Tibial artery (tissue), 4 donors: Measurements from ENCODE around the gene ADH5.
"Not testable (repeated sequence)": the region's sequence is repeated elsewhere in the genome, so short reads cannot be mapped to it uniquely, and the experiment has no call there.

Source experiments
- DNase-seq, 2 donors: peaks; one replicate each; pipeline ENCODE4 v3.0.0-alpha.2; 2019
- H3K27ac ChIP-seq, 2 donors: fragments of 200-600 bp; sonication (generic) in 1 of 2; 1 replicate in 1 of 2; 2 replicates in 1 of 2; pipeline ENCODE4 v1.5.1; 2018 to 2019; ENCODE audit warnings: mild to moderate bottlenecking in 1 of 2
- H3K27me3 ChIP-seq, 2 donors: fragments of 200-600 bp; sonication (generic) in 1 of 2; one replicate each; pipeline versions ENCODE4 v1.5.1 to v1.6.0; 2016 to 2019
- H3K36me3 ChIP-seq, 3 donors: fragments of 200-600 bp; sonication (generic) in 2 of 3; one replicate each; pipeline ENCODE4 v1.5.1; 2016 to 2019; ENCODE audit warnings: mild to moderate bottlenecking in 2 of 3
- H3K4me1 ChIP-seq, 4 donors: fragments of 200-600 bp; sonication (generic) in 2 of 4; 1 replicate in 3 of 4; 2 replicates in 1 of 4; pipeline ENCODE4 v1.5.1; 2016 to 2019
- H3K4me3 ChIP-seq, 2 donors: fragments of 200-600 bp; sonication (generic) in 1 of 2; 1 replicate in 1 of 2; 2 replicates in 1 of 2; pipeline ENCODE4 v1.5.1; 2018 to 2019; ENCODE audit warnings: mild to moderate bottlenecking in 2 of 2
- H3K9me3 ChIP-seq, 3 donors: fragments of 200-600 bp; sonication (generic) in 1 of 3; one replicate each; pipeline ENCODE4 v1.5.1; 2016 to 2019
- intact Hi-C: fragments of 100-400 bp; cut with DNase I; formaldehyde crosslinking; loops from one replicate; pipeline ENCODE4 v1.15.0; 2023; ENCODE audit warnings: low total_unique reads
- TF ChIP-seq, protein P1 (sequence below), 2 experiments: fragments of 200-600 bp in 1 of 2; fragments of 450-650 bp in 1 of 2; IDR thresholded peaks; one replicate each; pipeline ENCODE4 v1.5.1; 2017 to 2019; ENCODE audit warnings: antibody characterized with exemption in 2 of 2, mild to moderate bottlenecking in 1 of 2, moderate library complexity in 1 of 2

ADH5 gene

DNA sequence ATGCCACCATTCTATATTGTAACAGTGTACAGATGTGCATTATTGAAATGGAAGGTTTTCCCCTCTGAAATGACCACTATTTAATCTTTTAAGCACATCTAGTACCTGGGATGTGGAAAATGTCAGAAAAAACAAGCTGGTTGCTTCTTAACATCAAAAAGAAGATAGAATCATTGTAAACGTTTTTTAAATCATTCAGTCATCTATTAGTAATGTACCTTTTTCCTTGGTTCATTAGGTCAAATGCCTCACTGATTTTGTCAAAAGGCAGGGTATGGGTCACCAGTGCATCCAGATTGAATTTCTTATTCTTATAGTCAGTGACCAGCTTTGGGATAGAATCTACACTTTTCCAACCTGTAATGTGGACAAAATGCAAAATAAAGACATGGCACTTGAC lies 37.8 kb upstream of the ADH5 start:
- no peaks in the 10 kb centered on the region for H3K36me3 ChIP-seq
- intact Hi-C loops = no loop called here

DNA sequence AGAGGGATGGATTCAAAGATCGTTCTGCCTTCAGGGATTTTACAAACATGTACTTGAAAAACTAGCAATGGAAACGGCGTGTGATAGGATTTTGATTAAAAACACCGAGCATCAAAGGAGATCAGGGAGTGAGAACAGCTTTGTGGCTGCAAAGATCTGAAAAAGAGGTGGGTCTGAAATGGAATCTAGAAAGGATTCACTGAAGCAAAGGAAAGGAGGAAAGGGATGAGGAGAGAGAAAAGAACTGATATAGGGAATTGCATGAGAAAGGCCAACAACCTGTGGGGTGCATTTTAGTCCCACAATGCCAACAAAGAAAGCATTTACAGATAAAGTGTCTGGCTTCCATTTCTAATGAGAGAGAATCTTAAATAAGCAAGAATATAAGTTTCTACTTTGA lies 32.4 kb upstream of the ADH5 start:
- H3K27ac ChIP-seq = no peak overlapping the region
- intact Hi-C loops = no loop called here
- H3K4me1 ChIP-seq = peaks cover 0 to 14% (median 0%) of the 10 kb centered on the region in 4 donors
- H3K4me3 ChIP-seq = no peak overlapping the region
- no peaks in the 10 kb centered on the region for H3K36me3 ChIP-seq
- H3K27me3 ChIP-seq = no peaks in the 10 kb centered on the region
- DNase-seq = no peak
- TF ChIP-seq, protein P1, sequence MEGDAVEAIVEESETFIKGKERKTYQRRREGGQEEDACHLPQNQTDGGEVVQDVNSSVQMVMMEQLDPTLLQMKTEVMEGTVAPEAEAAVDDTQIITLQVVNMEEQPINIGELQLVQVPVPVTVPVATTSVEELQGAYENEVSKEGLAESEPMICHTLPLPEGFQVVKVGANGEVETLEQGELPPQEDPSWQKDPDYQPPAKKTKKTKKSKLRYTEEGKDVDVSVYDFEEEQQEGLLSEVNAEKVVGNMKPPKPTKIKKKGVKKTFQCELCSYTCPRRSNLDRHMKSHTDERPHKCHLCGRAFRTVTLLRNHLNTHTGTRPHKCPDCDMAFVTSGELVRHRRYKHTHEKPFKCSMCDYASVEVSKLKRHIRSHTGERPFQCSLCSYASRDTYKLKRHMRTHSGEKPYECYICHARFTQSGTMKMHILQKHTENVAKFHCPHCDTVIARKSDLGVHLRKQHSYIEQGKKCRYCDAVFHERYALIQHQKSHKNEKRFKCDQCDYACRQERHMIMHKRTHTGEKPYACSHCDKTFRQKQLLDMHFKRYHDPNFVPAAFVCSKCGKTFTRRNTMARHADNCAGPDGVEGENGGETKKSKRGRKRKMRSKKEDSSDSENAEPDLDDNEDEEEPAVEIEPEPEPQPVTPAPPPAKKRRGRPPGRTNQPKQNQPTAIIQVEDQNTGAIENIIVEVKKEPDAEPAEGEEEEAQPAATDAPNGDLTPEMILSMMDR (IDR thresholded peaks at IDR 0.05) = no peak
- H3K9me3 ChIP-seq = no peaks in the 10 kb centered on the region

More for the DNA sequence above, 37.8 kb upstream of the ADH5 start:
- no peaks in the 10 kb centered on the region for H3K9me3 ChIP-seq
- no peak for DNase-seq
- no peaks in the 10 kb centered on the region for H3K27me3 ChIP-seq
- H3K4me3 ChIP-seq = no peak overlapping the region
- H3K27ac ChIP-seq = no peak overlapping the region
- TF ChIP-seq, protein P1 (IDR thresholded peaks at IDR 0.05) = no peak
- peaks cover 0 to 13% (median 0%) of the 10 kb centered on the region in 4 donors for H3K4me1 ChIP-seq

DNA sequence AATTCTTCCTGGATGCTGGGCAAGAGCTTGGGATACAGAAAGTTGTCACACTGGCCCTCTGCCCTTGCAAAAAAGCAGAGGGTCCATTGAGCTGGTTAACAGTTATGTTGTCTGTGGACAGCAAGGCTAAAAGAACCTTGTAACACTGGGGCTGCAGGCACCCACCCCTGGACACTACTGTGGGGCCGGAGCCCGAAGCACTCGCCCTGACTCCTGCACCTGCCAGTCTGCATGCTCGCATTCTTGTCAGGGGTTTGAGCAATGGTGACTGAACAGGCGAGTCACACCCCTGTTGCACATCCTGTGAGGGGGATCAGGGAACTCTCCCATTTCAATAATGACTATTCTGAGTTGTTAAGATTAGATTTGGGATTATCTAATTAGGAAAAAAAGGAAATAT lies 31.9 kb upstream of the ADH5 start:
- Histone ChIP-seq H3K27me3 (no peaks in the 10 kb centered on the region), H3K4me3 (no peak overlapping the region), H3K4me1 (peaks cover 0 to 14% (median 0%) of the 10 kb centered on the region in 4 donors), H3K36me3 (no peaks in the 10 kb centered on the region), H3K27ac (no peak overlapping the region), H3K9me3 (no peaks in the 10 kb centered on the region)
- intact Hi-C loops = no loop called here
- TF ChIP-seq, protein P1 (IDR thresholded peaks at IDR 0.05) = no peak
- DNase-seq = no peak

DNA sequence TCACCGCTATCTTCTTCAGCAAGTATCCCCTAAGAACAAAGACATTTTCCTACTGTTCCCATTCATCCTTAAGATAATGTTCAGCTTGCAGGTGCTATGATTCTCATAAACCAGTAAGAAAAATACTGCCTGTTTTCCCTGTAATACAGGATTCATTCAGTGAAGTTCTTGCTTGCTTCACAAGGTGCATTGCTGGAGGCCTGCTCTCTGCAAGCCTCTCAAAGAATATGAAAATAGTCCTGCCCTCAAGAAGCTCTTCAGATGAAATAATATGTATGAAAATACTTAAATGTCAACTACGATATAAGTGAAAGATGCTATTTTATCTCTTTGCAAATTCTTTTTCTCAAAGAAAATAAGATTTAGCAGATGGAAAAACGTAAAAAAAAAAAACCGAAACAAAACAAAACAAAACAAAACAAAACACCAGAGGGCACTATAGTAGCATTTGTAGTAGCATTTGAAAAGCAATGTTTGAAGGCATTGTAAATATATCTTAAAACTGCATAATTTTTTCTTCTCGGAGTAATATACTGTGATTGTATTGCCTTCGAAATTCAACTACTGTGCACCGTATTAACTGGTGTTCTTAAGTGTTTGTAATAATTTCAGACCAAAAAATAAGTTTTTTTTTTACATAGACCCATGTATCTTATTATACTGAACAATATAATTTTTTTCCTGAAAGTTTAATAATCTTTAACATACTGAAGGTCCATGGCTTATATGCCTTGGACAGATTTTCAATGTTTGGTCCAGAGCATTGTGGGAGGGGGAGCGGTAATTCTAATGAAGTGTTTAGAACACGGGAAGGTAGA lies 29.5 kb upstream of the ADH5 start:
- no peaks in the 10 kb centered on the region for H3K27me3 ChIP-seq
- DNase-seq = no peak
- TF ChIP-seq, protein P1 (IDR thresholded peaks at IDR 0.05) = peak; percentile 16 to 35
- intact Hi-C loops = loop anchor here (5.0 kb wide), 2 partner anchors 289 to 344 kb away; no protein-coding TSS in a partner anchor
- no peaks in the 10 kb centered on the region for H3K9me3 ChIP-seq
- H3K4me1 ChIP-seq = peaks cover 0 to 19% (median 0%) of the 10 kb centered on the region in 4 donors
- peak overlapping the region in 1 of 2 donors; percentile 12 for H3K27ac ChIP-seq
- no peak overlapping the region for H3K4me3 ChIP-seq
- no peaks in the 10 kb centered on the region for H3K36me3 ChIP-seq

DNA sequence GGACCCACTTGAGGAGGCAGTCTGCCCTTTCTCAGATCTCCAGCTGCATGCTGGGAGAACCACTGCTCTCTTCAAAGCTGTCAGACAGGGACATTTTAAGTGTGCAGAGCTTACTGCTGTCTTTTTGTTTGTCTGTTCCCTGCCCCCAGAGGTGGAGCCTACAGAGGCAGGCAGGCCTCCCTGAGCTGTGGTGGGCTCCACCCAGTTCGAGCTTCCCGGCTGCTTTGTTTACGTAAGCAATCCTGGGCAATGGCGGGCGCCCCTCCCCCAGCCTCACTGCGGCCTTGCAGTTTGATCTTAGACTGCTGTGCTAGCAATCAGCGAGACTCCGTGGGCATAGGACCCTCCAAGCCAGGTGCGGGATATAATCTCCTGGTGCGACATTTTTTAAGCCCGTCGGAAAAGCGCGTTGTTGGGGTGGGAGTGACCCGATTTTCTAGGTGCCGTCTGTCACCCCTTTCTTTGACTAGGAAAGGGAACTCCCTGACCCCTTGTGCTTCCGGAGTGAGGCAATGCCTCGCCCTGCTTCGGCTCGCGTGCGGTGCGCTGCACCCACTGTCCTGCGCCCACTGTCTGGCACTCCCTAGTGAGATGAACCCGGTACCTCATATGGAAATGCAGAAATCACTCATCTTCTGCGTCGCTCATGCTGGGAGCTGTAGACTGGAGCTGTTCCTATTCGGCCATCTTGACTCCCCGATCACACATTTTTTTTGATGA lies 28.7 kb upstream of the ADH5 start:
- not testable (repeated sequence) for DNase-seq, H3K9me3 ChIP-seq, H3K4me3 ChIP-seq, H3K27ac ChIP-seq, H3K27me3 ChIP-seq, H3K36me3 ChIP-seq
- H3K4me1 ChIP-seq = peaks cover 0 to 19% (median 0%) of the 10 kb centered on the region in 4 donors
- intact Hi-C loops = loop anchor here (5.0 kb wide), 2 partner anchors 290 to 345 kb away; no protein-coding TSS in a partner anchor

DNA sequence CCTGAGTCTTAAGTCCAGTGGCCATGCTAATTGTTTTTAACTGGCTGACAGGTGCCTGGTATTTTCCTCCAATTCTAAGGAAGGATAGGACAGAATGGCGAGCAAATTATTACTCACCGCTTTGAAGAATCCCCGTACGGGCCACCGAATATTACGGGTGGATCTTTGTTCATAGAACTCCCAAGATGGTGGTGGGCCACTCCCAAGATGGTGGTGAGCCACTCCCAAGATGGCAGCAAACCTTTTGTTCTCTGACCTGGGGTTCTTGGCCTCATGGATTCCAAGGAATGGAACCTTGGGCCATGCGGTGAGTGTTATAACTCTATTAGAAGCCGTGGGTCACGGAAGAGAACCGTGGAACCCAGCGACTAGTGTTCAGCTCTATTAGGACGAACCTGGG lies 20.7 kb upstream of the ADH5 start:
- intact Hi-C loops, H3K36me3 ChIP-seq, H3K27ac ChIP-seq, H3K9me3 ChIP-seq, DNase-seq, H3K4me3 ChIP-seq, H3K27me3 ChIP-seq, H3K4me1 ChIP-seq: not testable (repeated sequence)
